OCI-LY1 (cell line): Measurements from ENCODE around the gene CD164.

ENCODE experiments used
- EZH2 ChIP-seq: fragments of 200-600 bp; sonication (generic), shearing (Covaris generic); IDR thresholded peaks from 2 replicates; pipeline ENCODE4 v1.8.0; 2017; ENCODE audit warnings: borderline replicate concordance, mixed run types, mild to moderate bottlenecking, antibody characterized with exemption, low read length, moderate library complexity, mixed read lengths
- TF ChIP-seq, protein P1 (sequence below): fragments of 200-600 bp; sonication (generic), shearing (Covaris generic); IDR thresholded peaks from 2 replicates; pipeline ENCODE4 v1.5.1; 2017; ENCODE audit warnings: mild to moderate bottlenecking, antibody characterized with exemption, low read length, moderate library complexity, mixed read lengths

DNA sequence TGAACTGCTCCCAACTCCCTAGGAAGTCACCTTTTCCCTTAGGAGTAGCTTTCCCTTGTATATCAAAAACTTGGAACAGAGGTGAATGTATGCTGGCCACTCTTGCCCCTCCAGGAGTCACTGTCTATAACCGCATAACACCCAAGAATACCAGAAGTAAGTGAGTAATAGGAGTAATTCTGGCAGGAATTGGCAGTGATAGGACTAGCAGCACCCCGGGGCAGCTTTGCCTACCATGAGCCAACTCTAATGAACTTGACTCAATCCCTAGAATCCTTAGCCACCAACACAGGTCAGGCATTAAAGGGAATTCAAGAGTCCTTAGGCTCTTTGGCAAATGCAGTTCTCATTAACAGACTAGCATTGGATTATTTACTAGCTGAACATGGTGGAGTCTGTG is 28.8 kb upstream of the CD164 start:
- TF ChIP-seq, protein P1, sequence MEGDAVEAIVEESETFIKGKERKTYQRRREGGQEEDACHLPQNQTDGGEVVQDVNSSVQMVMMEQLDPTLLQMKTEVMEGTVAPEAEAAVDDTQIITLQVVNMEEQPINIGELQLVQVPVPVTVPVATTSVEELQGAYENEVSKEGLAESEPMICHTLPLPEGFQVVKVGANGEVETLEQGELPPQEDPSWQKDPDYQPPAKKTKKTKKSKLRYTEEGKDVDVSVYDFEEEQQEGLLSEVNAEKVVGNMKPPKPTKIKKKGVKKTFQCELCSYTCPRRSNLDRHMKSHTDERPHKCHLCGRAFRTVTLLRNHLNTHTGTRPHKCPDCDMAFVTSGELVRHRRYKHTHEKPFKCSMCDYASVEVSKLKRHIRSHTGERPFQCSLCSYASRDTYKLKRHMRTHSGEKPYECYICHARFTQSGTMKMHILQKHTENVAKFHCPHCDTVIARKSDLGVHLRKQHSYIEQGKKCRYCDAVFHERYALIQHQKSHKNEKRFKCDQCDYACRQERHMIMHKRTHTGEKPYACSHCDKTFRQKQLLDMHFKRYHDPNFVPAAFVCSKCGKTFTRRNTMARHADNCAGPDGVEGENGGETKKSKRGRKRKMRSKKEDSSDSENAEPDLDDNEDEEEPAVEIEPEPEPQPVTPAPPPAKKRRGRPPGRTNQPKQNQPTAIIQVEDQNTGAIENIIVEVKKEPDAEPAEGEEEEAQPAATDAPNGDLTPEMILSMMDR: no peak
- TF ChIP-seq EZH2: no peak
